ENCODE data around the gene KRTAP10-3. TPM values are rescaled to one million over a fixed set of nuclear protein-coding genes. Genes with fewer than 3 reads are reported as not detected.

Gene KRTAP10-3
- total and polyA plus RNA-seq, 2 of the 13 experiments (the other 11 are each of a cell fraction or from before 2014, with no cell fraction given), result not detected

- CTCF ChIA-PET (ENCODE audit: low intra/inter-chr PET ratio, low total read pairs), result no interaction called here
- no peaks in the 10 kb centered on the region for H3K36me3 ChIP-seq (replicated peaks in 1 of 2; ENCODE audit: control insufficient read depth in 1 of 2, insufficient read depth in 2 of 2, low read length in 2 of 2)
- no peak overlapping the region for H3K9ac ChIP-seq (ENCODE audit: insufficient read depth, low read depth, low read length)
- BruUV-seq (replicated peaks), result no TSS peak
- no peak overlapping the region for H3K4me3 ChIP-seq (replicated peaks in 1 of 3; ENCODE audit: insufficient read depth in 1 of 3, low read depth in 2 of 3, low read length in 3 of 3)
- no peak for FAIRE-seq
- no peaks in the 10 kb centered on the region for H4K20me1 ChIP-seq (ENCODE audit: insufficient read depth, low read length)
- WGBS (ENCODE audit: low lambda C conversion rate), result 71% methylated on average over 31 of the region's 37 CpGs
- intact Hi-C loops (cut with micrococcal nuclease; ENCODE audit: unreplicated experiment), result no loop called here
- DNase-seq (ENCODE audit: low spot score), result no peak
- H2AFZ ChIP-seq (ENCODE audit: low read length), result no peak overlapping the region
- H3K4me2 ChIP-seq (ENCODE audit: low read depth, low read length), result no peak overlapping the region
- H3K4me1 ChIP-seq (ENCODE audit: insufficient read depth, low read length), result peaks cover 21% of the 10 kb centered on the region
- no peaks in the 10 kb centered on the region for H3K9me3 ChIP-seq (ENCODE audit: low read length)
- peaks cover 0 to 14% of the 10 kb centered on the region in 2 experiments; a peak in 2 of 5 replicates for H3K27me3 ChIP-seq (ENCODE audit: control insufficient read depth in 1 of 2, insufficient read depth in 2 of 2, low read length in 2 of 2)
- in situ Hi-C loops (cut with HindIII; ENCODE audit: extremely low pct_ligation_motif_present, low pct_unique_long_range_greater_than_20kb), result no loop called here
- POLR2A ChIA-PET, result no interaction called here
- H3K27ac ChIP-seq (ENCODE audit: extremely low read length, insufficient read depth, low read length), result no peak overlapping the region
- no peak for ATAC-seq
- H3K79me2 ChIP-seq (ENCODE audit: insufficient read depth, low read length), result no peaks in the 10 kb centered on the region
- TF ChIP-seq ZNF878 (CRISPR knock-in tag; IDR thresholded peaks at IDR 0.05) (no peak), MTA3 (CRISPR knock-in tag; IDR thresholded peaks at IDR 0.05) (no peak), ZNF264 (CRISPR knock-in tag; IDR thresholded peaks at IDR 0.05) (no peak), MED13 (CRISPR knock-in tag; IDR thresholded peaks at IDR 0.05) (no peak), ATF6 (CRISPR knock-in tag; conservative IDR thresholded peaks at IDR 0.05) (no peak), GZF1 (CRISPR knock-in tag; IDR thresholded peaks at IDR 0.05) (no peak), NR1H2 (CRISPR knock-in tag; IDR thresholded peaks at IDR 0.05; ENCODE audit: borderline replicate concordance, low read depth) (no peak), HCFC1 (IDR thresholded peaks at IDR 0.05; ENCODE audit: low read depth, low read length) (no peak), HOMEZ (CRISPR knock-in tag; IDR thresholded peaks at IDR 0.05; ENCODE audit: low read depth) (no peak), RFX3 (CRISPR knock-in tag; IDR thresholded peaks at IDR 0.05) (no peak), ZMAT3 (CRISPR knock-in tag; conservative IDR thresholded peaks at IDR 0.05) (no peak), ARHGAP35 (CRISPR knock-in tag; IDR thresholded peaks at IDR 0.05; ENCODE audit: borderline replicate concordance) (no peak), FOXK1 (CRISPR knock-in tag; IDR thresholded peaks at IDR 0.05; ENCODE audit: borderline replicate concordance, low read depth) (no peak), THAP8 (CRISPR knock-in tag; IDR thresholded peaks at IDR 0.05; ENCODE audit: borderline replicate concordance) (no peak), TFE3 (CRISPR knock-in tag; IDR thresholded peaks at IDR 0.05) (no peak), STAT6 (CRISPR knock-in tag; IDR thresholded peaks at IDR 0.05; ENCODE audit: borderline replicate concordance) (no peak)
Measured at GRCh38 chr21:44527156-44527982, 31.2 kb downstream of the KRTAP10-3 start.
